HL-60/S4 (cell line): Measurements from ENCODE around the gene TTC9B.

ENCODE experiments used
- in situ Hi-C: fragments of 300-500 bp; cut with MboI; formaldehyde crosslinking; loops from 2 replicates; pipeline ENCODE4 v1.14.3; 2022; ENCODE audit warnings: low sequenced_read_pairs

Gene TTC9B

GRCh38 chr19:40216013-40216776, 2.0 kb downstream of the TTC9B start:
- in situ Hi-C loops: no loop called here

- in situ Hi-C loops: no loop called here
Measured at GRCh38 chr19:40214936-40215335, 3.2 kb downstream of the TTC9B start.

- in situ Hi-C loops: no loop called here
Measured at GRCh38 chr19:40213882-40214570, 4.2 kb downstream of the TTC9B start.

GRCh38 chr19:40213251-40213829, 4.8 kb downstream of the TTC9B start:
- in situ Hi-C loops: no loop called here

GRCh38 chr19:40210889-40211288, 7.3 kb downstream of the TTC9B start:
- in situ Hi-C loops: no loop called here

- in situ Hi-C loops: no loop called here
Measured at GRCh38 chr19:40208602-40209001, 9.6 kb downstream of the TTC9B start.

GRCh38 chr19:40205760-40206159, 12.4 kb downstream of the TTC9B start:
- in situ Hi-C loops: no loop called here

- in situ Hi-C loops: no loop called here
Measured at GRCh38 chr19:40204381-40204780, 13.8 kb downstream of the TTC9B start.

GRCh38 chr19:40200341-40201099, 17.7 kb downstream of the TTC9B start:
- in situ Hi-C loops: no loop called here

- in situ Hi-C loops: no loop called here
Measured at GRCh38 chr19:40198272-40198990, 19.8 kb downstream of the TTC9B start.

GRCh38 chr19:40193587-40193849, 24.7 kb downstream of the TTC9B start:
- in situ Hi-C loops: no loop called here

- in situ Hi-C loops: no loop called here
Measured at GRCh38 chr19:40192758-40193586, 25.2 kb downstream of the TTC9B start.

GRCh38 chr19:40191836-40192646, 26.1 kb downstream of the TTC9B start:
- in situ Hi-C loops: no loop called here

- in situ Hi-C loops: no loop called here
Measured at GRCh38 chr19:40190891-40191835, 27.0 kb downstream of the TTC9B start, which contains the start of gene MAP3K10. Gene MAP3K10 (plus strand): TSS chr19:40191426. CDS start chr19:40192032, 606 bp downstream.

GRCh38 chr19:40184273-40184672, 33.9 kb downstream of the TTC9B start:
- in situ Hi-C loops: no loop called here

GRCh38 chr19:40178756-40179155, 39.4 kb downstream of the TTC9B start:
- in situ Hi-C loops: no loop called here

- in situ Hi-C loops: no loop called here
Measured at GRCh38 chr19:40177286-40178070, 40.7 kb downstream of the TTC9B start.
